ENCODE results near the gene POLR2C.
"Not testable (repeated sequence)": the region's sequence is repeated elsewhere in the genome, so short reads cannot be mapped to it uniquely, and the experiment has no call there.

The POLR2C gene

GRCh38 chr16:57432989-57433388 is 29.5 kb upstream of the POLR2C start:
- ChIA-PET CTCF (interaction anchor here (1.5 kb wide), 1 partner anchor 11 kb away, joined by 5 read pairs; no protein-coding TSS in a partner anchor), POLR2A (ENCODE audit: low non-redundant PET) (no interaction called here)
- H3K27ac ChIP-seq = no peak overlapping the region
- no peak for DNase-seq (ENCODE audit: low spot score)
- no peak for TF ChIP-seq CTCF (conservative IDR thresholded peaks at IDR 0.05; ENCODE audit: low read depth)

GRCh38 chr16:57434003-57434402 is 28.5 kb upstream of the POLR2C start:
- H3K27ac ChIP-seq = no peak overlapping the region
- ChIA-PET POLR2A (ENCODE audit: low non-redundant PET) (no interaction called here), CTCF (interaction anchor here (0.6 kb wide), 1 partner anchor 215 kb away, joined by 3 read pairs; no protein-coding TSS in a partner anchor)
- DNase-seq (ENCODE audit: low spot score) = no peak
- TF ChIP-seq CTCF (conservative IDR thresholded peaks at IDR 0.05; ENCODE audit: low read depth) = no peak

GRCh38 chr16:57435838-57436237 is 26.6 kb upstream of the POLR2C start:
- DNase-seq (ENCODE audit: low spot score) = no peak
- ChIA-PET CTCF (no interaction called here), POLR2A (ENCODE audit: low non-redundant PET) (no interaction called here)
- no peak overlapping the region for H3K27ac ChIP-seq
- no peak for TF ChIP-seq CTCF (conservative IDR thresholded peaks at IDR 0.05; ENCODE audit: low read depth)

GRCh38 chr16:57439947-57440346 is 22.5 kb upstream of the POLR2C start:
- POLR2A ChIA-PET (ENCODE audit: low non-redundant PET); DNase-seq (ENCODE audit: low spot score); H3K27ac ChIP-seq; CTCF ChIA-PET: not testable (repeated sequence)

- DNase-seq (ENCODE audit: low spot score); H3K27ac ChIP-seq; POLR2A ChIA-PET (ENCODE audit: low non-redundant PET): not testable (repeated sequence)
- CTCF ChIA-PET = interaction anchor here (0.6 kb wide), 1 partner anchor 407 kb away, joined by 3 read pairs; no protein-coding TSS in a partner anchor
Measured at GRCh38 chr16:57440551-57440950, 21.9 kb upstream of the POLR2C start.

GRCh38 chr16:57444711-57445110 is 17.8 kb upstream of the POLR2C start:
- DNase-seq (ENCODE audit: low spot score) = peak; percentile 20
- H3K27ac ChIP-seq = no peak overlapping the region
- ChIA-PET CTCF (no interaction called here), POLR2A (ENCODE audit: low non-redundant PET) (no interaction called here)
- TF ChIP-seq CTCF (conservative IDR thresholded peaks at IDR 0.05; ENCODE audit: low read depth) = no peak

- H3K27ac ChIP-seq = peak overlapping the region; percentile 12
- TF ChIP-seq CTCF (conservative IDR thresholded peaks at IDR 0.05; ENCODE audit: low read depth) = no peak
- CTCF ChIA-PET = no interaction called here
- POLR2A ChIA-PET (ENCODE audit: low non-redundant PET) = no interaction called here
- DNase-seq (ENCODE audit: low spot score) = no peak
Measured at GRCh38 chr16:57445510-57445909, 17.0 kb upstream of the POLR2C start.

Measured in RWPE1 (cell line).